HG03342 (cell line): Measurements from ENCODE around the gene DSCAM.
"Not testable (repeated sequence)": the region's sequence is repeated elsewhere in the genome, so short reads cannot be mapped to it uniquely, and the experiment has no call there.

Source experiments
- ATAC-seq: cut with Tn5 transposase; IDR thresholded peaks from one replicate; pipeline ENCODE4 v1.9.1; 2021; ENCODE audit warnings: mild to moderate bottlenecking, moderate library complexity; ENCODE audit not compliant: unreplicated experiment

DSCAM gene

DNA sequence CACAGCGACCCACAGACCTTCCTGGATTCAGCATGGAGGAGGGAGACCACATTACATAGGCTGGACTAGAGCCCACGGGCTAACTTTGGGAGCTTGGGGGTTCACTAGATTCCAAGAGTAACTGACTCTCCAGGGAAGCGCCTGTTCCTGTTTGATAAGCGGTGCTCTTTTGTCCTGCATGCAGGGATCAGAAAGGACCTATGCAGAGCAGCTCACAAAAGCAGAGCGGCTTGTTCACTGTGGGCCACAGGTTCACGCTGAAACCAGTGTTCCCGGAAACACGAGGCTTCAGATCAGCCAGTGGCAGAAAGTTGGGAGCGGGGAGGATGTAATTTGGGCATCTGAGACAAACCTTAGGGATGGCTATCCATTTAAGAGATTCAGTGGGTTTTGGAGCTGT lies 575.8 kb downstream of the DSCAM start:
- no peak for ATAC-seq

- no peak for ATAC-seq
These were observed 576.9 kb downstream of the DSCAM start for GRCh38 chr21:40270047-40270446.

GRCh38 chr21:40269239-40269638 lies 577.7 kb downstream of the DSCAM start:
- ATAC-seq, result no peak

GRCh38 chr21:40258456-40258855 lies 588.5 kb downstream of the DSCAM start:
- ATAC-seq, result not testable (repeated sequence)

- no peak for ATAC-seq
These were observed 589.6 kb downstream of the DSCAM start for GRCh38 chr21:40257342-40257741.

- ATAC-seq, result no peak
These were observed 591.2 kb downstream of the DSCAM start for GRCh38 chr21:40255518-40256444.

DNA sequence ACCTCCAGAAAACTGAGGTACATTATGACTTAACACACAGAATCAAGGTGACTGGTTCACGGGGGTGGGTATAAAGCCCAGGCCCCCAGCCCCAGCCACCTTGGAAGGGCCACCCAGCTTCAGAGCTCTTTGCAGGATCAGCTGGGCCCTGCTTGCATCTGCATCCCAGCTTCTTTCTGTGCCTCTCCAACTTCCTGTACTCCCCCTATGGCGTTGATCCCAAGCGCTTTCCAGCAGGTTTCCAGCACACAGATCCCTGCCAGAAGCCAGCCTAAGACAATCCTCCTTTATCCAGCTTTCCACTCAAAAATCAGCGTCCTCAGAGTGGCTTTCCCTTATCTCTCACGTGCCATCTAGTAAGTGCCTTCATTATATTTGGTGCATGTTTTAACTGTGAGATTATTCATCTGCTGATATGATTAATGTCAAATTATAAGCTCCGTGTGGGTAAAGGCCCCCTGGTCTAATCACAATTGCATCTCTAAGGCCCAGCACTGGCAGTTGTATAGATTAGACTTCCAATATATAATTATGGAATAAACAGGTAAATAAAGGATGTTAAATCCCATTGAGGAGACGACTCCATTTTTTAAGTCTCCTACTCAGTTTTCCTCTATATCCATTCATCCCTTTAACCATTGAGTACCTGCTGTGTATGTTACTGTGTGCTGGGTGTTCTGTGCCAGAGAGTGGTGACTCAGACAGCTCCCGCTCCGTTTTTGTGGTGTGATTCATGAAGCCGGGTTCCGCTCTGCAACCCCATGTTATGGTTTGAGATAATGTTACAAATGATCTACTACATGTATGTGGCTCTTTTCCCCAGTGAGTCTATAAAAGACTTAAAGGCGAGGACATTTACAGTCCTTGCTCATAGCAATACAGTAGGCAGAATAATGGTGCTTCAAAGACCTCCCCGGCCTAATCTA lies 592.2 kb downstream of the DSCAM start:
- no peak for ATAC-seq

DNA sequence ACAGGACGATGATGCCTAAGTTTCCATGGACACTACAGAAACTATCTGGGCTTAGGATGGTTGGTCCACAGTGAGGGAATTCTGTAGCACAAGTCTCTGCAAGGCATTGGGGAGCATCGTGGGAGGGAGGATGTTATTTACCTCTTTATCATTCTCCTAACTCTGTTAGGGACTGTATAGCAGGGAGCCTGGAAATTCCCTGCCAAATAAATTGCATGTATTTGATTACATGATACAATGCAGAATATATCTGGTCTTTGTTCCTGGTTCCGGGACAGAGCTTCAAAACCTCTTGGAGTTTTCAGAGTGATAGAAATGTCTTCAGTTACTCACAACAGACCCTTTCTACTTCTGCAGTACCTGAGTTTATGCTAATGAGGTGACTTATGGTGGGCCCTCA lies 593.8 kb downstream of the DSCAM start:
- no peak for ATAC-seq

- no peak for ATAC-seq
These were observed 596.3 kb downstream of the DSCAM start for GRCh38 chr21:40250514-40251294.

DNA sequence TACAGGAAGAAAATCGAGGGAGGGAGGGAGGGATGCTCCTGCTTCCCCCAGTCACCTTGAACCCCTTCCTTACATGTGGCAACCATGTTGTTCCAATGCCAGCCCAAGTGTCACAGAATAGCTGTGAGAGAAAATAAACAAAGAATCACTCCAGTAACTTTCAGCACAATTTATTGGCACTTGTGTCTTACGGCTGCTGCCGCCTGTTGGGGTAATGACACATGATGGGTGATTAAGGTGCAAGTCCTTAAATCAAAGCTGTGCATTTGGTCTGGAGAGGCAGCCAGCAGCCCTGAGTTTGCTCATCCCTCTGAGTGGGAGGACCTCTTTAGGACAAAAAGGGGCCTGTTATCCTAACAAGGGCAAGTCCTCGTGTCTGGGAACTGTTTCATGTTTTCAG lies 602.0 kb downstream of the DSCAM start:
- no peak for ATAC-seq

DNA sequence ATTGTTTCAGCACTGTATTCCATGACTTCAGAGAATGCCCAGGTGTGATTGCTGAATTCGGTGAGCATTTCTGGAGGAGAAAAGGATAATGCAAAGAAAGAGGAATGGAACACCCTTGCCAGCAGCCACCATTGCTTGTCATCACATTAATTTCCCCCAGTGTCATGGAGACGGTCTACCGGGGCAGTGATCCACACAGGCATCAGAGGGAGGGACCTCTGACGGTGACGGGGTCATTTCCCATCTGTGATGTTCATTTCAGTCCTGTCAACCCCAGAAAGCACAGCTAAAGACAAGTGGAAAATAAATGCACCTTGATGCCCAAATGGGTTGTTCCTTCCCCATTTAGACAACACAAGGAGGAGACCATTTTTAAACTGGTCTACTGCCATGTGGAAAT lies 603.3 kb downstream of the DSCAM start:
- ATAC-seq, result no peak

DNA sequence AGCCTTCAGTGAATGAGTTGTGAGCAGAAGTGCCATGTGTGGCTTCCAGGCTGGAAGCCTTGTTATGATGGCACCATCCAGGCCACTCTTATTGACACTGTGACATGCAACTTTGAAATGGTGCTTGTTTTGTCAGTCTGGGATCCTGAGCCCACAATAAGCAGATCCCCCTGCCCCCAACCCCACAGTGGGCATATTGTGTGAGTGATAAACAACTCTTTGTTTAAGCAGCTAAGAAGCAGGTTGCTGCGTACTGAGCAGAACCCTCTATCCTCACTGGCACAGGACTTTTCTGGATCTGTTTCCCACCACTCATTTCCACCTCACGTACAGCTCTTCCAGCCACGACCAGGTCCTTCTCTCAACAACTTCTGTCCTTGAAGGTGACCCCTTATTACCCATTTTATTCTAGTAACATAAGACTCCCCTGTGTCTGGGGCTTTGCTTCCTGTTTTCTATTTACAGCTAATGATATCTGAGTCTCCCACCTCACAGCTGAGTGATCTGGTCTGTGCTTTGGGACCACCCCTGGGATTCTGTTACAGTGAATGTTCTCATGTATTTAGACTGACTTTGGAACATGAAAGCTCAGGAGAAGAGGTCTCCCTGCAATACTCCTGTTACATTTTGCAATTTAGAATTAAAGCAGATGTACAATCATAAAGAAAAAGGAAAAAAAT lies 604.2 kb downstream of the DSCAM start:
- no peak for ATAC-seq

GRCh38 chr21:40235528-40235927 lies 611.4 kb downstream of the DSCAM start:
- no peak for ATAC-seq

DNA sequence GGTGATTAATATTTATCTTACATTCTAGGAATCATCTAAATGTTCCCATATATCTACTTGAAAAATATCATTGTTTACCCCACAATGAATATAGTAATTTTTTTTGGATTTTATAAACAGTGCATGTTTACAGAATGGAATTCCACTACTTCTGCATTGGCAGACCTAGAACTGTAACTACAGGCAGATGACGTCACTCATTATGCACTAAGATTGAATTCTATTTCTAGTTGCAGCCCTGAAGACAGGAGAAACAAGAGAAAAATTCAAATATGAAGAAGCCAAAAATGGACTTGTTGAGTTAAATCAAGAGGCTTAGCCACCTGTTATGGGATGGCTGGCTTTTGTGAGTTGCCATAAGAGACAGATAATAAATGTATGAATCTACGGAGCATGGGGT lies 615.0 kb downstream of the DSCAM start:
- no peak for ATAC-seq

- ATAC-seq, result no peak
These were observed 619.9 kb downstream of the DSCAM start for GRCh38 chr21:40227096-40227495.

DNA sequence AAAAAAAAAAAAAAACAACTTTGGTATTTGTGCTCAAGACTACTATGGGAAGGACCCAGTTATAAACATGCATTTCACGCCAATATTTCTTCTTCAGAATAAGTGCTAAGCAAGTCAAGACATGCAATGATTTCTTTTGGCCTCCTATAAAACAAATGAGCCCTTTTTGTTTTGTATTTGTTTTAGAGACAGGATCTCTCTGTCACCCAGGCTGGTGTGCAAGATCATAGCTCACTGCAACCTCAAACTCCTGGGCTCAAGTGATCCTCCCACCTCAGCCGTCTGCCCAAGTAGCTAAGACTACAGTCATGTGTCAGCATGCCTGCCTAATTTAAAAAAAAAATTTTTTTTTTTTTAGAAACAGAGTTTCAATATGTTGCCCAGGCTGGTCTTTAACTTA lies 631.0 kb downstream of the DSCAM start:
- ATAC-seq, result no peak

GRCh38 chr21:40210251-40210650 lies 636.7 kb downstream of the DSCAM start:
- ATAC-seq, result no peak

GRCh38 chr21:40208948-40209345 lies 638.0 kb downstream of the DSCAM start:
- no peak for ATAC-seq

- ATAC-seq, result no peak
These were observed 638.6 kb downstream of the DSCAM start for GRCh38 chr21:40208206-40208947.

DNA sequence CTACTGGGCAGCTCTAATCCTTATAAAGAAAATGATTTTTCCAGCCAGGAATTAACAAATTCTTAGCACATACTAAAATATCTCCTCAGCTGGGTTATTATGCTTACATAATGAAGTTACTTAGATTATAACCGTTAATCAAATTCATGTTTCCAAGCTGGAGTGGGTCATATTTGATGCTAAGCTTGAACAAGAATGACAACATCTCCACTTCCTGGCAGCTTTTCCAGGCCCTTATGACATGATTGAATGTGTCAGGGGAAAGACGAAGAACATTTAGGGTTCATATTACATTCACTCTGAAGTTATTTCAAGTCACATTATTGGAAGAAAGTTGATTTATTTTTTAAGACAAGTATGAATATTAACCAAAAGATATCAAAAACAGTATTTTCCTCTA lies 646.0 kb downstream of the DSCAM start:
- no peak for ATAC-seq
